Epidermal melanocyte (primary cell): Measurements from ENCODE around the gene MBD6.
A peak's percentile ranks its signal among the peaks of the same experiment; 100 is the strongest.
"Not testable (repeated sequence)": the region's sequence is repeated elsewhere in the genome, so short reads cannot be mapped to it uniquely, and the experiment has no call there.

ENCODE experiments used
- DNase-seq: peaks from one replicate; pipeline ENCODE4 v3.0.0; 2011; ENCODE audit warnings: low spot score; ENCODE audit not compliant: insufficient read length

MBD6 gene

GRCh38 chr12:57514720-57515407 lies 7.8 kb upstream of the MBD6 start:
- DNase-seq: no peak

GRCh38 chr12:57515408-57515933 lies 7.2 kb upstream of the MBD6 start:
- DNase-seq: no peak

- DNase-seq: no peak
These were observed 6.6 kb upstream of the MBD6 start for GRCh38 chr12:57515934-57516541.

GRCh38 chr12:57516617-57517153 lies 5.9 kb upstream of the MBD6 start:
- DNase-seq: no peak

- no peak for DNase-seq
These were observed 5.4 kb upstream of the MBD6 start for GRCh38 chr12:57517187-57517586.

GRCh38 chr12:57517718-57518117 lies 4.9 kb upstream of the MBD6 start:
- DNase-seq: not testable (repeated sequence)

- no peak for DNase-seq
These were observed 4.3 kb upstream of the MBD6 start for GRCh38 chr12:57518176-57518919.

GRCh38 chr12:57518920-57519795 lies 3.5 kb upstream of the MBD6 start:
- DNase-seq: no peak

- DNase-seq: no peak
These were observed 2.9 kb upstream of the MBD6 start for GRCh38 chr12:57519796-57520052.

- peak; percentile 80 for DNase-seq
These were observed 2.4 kb upstream of the MBD6 start, which contains the start of gene DDIT3 for GRCh38 chr12:57520053-57520818. Gene DDIT3, minus strand, starts transcription at chr12:57520514. Its CDS starts 3,108 bp downstream, at chr12:57517406.

- DNase-seq: no peak
These were observed 1.1 kb upstream of the MBD6 start for GRCh38 chr12:57521525-57522010.

GRCh38 chr12:57522887-57523705 lies 472 bp downstream of the MBD6 start:
- DNase-seq: no peak

GRCh38 chr12:57523706-57524614 lies 1.3 kb downstream of the MBD6 start:
- no peak for DNase-seq

- no peak for DNase-seq
These were observed 2.4 kb downstream of the MBD6 start for GRCh38 chr12:57524814-57525614.

GRCh38 chr12:57525615-57526383 lies 3.2 kb downstream of the MBD6 start:
- DNase-seq: no peak

- no peak for DNase-seq
These were observed 4.0 kb downstream of the MBD6 start for GRCh38 chr12:57526477-57527126.
